Body of pancreas (tissue), 4 donors: ENCODE results near the gene FCRL5. TPM values are rescaled to one million over a fixed set of nuclear protein-coding genes. Genes with fewer than 3 reads are reported as not detected.

Source experiments
- ATAC-seq: fragments of 150-250 bp; one replicate; pipeline ENCODE4 v1.9.1; 2016
- DNase-seq, 4 donors: peaks; one replicate each; pipeline ENCODE4 v3.0.0-alpha.2; 2019
- H3K27ac ChIP-seq, 4 donors: fragments of 200-600 bp; sonication (generic); 1 replicate in 3 of 4; 2 replicates in 1 of 4; pipeline versions ENCODE4 v1.5.1 to v1.6.1; 2016 to 2019; ENCODE audit warnings: mild to moderate bottlenecking in 1 of 4, mixed read lengths in 1 of 4, moderate library complexity in 1 of 4
- H3K27me3 ChIP-seq, 2 donors: fragments of 200-600 bp; sonication (generic); one replicate each; pipeline ENCODE4 v1.6.0; 2016; ENCODE audit warnings: mild to moderate bottlenecking in 1 of 2
- H3K36me3 ChIP-seq, 2 donors: fragments of 200-600 bp; sonication (generic); replicated peaks in 1 of 2; 2 replicates each; pipeline ENCODE4 v1.5.1; 2016; ENCODE audit warnings: low read depth in 2 of 2; ENCODE audit not compliant: insufficient read depth in 1 of 2
- H3K4me1 ChIP-seq: fragments of 200-600 bp; sonication (generic); one replicate; pipeline ENCODE4 v1.6.0; 2016
- H3K4me3 ChIP-seq, 2 donors: fragments of 200-600 bp; sonication (generic); 1 replicate in 1 of 2; 2 replicates in 1 of 2; pipeline ENCODE4 v1.5.1; 2016 to 2019
- H3K9me3 ChIP-seq, 3 donors: fragments of 200-600 bp; sonication (generic); 1 replicate in 2 of 3; 2 replicates in 1 of 3; pipeline ENCODE4 v1.5.1; 2016
- CTCF ChIP-seq, 7 experiments: fragments of 450-650 bp in 4 of 7; fragments of 200-600 bp in 3 of 7; sonication (generic) in 3 of 7; IDR thresholded peaks; one replicate each; pipeline ENCODE4 v1.5.1; 2016 to 2019; ENCODE audit warnings: antibody characterized with exemption in 7 of 7
- POLR2A ChIP-seq, 3 donors: fragments of 450-650 bp; IDR thresholded peaks; one replicate each; pipeline ENCODE4 v1.6.1; 2016; ENCODE audit warnings: antibody characterized with exemption in 3 of 3, mild to moderate bottlenecking in 2 of 3
- WGBS, 2 donors: methylation state at CpG; one replicate each; pipeline ENCODE4 v1.1.5; 2017; 5-methylcytosine and 5-hydroxymethylcytosine counted together
- intact Hi-C: fragments of 100-400 bp; cut with DNase I; formaldehyde crosslinking; loops from one replicate; pipeline ENCODE4 v1.15.1; 2023
- total RNA-seq, 2 donors: library from RNA; depleted of rRNA; stranded (reverse); fragments of >200 nt; gene quantifications; one replicate each; pipeline ENCODE4 v1.1.0, GENCODE V29; 2016

FCRL5 gene
- under 1 TPM; 0.33 to 0.52 TPM for total RNA-seq

- Histone ChIP-seq H3K9me3 (no peaks in the 10 kb centered on the region), H3K4me3 (no peak within 1 kb of the TSS), H3K4me1 (no peaks in the 10 kb centered on the region), H3K27me3 (no peaks in the 10 kb centered on the region), H3K27ac (no peak within 1 kb of the TSS), H3K36me3 (no peaks in the 10 kb centered on the region)
- intact Hi-C loops: no loop called here
- DNase-seq: no peak
- TF ChIP-seq POLR2A (IDR thresholded peaks at IDR 0.05): no peak
- no peak for TF ChIP-seq CTCF (IDR thresholded peaks at IDR 0.05)
- no peak for ATAC-seq
- 64 to 67% methylated on average over 10 of the region's 10 CpGs for WGBS, 2 donors
Measured at GRCh38 chr1:157551694-157552693, at the start of gene FCRL5. Gene FCRL5, minus strand, starts transcription at chr1:157552515. Its CDS starts 153 bp downstream, at chr1:157552362.

GRCh38 chr1:157600236-157600635 is 47.9 kb upstream of the FCRL5 start:
- H3K4me1 ChIP-seq: no peaks in the 10 kb centered on the region
- no peak overlapping the region for H3K4me3 ChIP-seq
- ATAC-seq: no peak
- no peaks in the 10 kb centered on the region for H3K36me3 ChIP-seq
- DNase-seq: no peak
- no peaks in the 10 kb centered on the region for H3K9me3 ChIP-seq
- H3K27me3 ChIP-seq: no peaks in the 10 kb centered on the region
- TF ChIP-seq POLR2A (IDR thresholded peaks at IDR 0.05): no peak
- no peak for TF ChIP-seq CTCF (IDR thresholded peaks at IDR 0.05)
- intact Hi-C loops: no loop called here
- H3K27ac ChIP-seq: no peak overlapping the region
- WGBS, 2 donors: 30 to 40% methylated on average over 1 of the region's 1 CpG

GRCh38 chr1:157597959-157598667 is 45.8 kb upstream of the FCRL5 start, which contains the start of gene FCRL4:
Gene FCRL4, minus strand, starts transcription at chr1:157598085. Its CDS starts 141 bp downstream, at chr1:157597944.
- ATAC-seq (no peak), DNase-seq (no peak)
- TF ChIP-seq POLR2A (IDR thresholded peaks at IDR 0.05) (no peak), CTCF (IDR thresholded peaks at IDR 0.05) (no peak)
- no peaks in the 10 kb centered on the region for H3K27me3 ChIP-seq
- H3K9me3 ChIP-seq: no peaks in the 10 kb centered on the region
- no peaks in the 10 kb centered on the region for H3K36me3 ChIP-seq
- no peaks in the 10 kb centered on the region for H3K4me1 ChIP-seq
- 64 to 77% methylated on average over 2 of the region's 2 CpGs for WGBS, 2 donors
- intact Hi-C loops: no loop called here
- no peak within 1 kb of the TSS for H3K4me3 ChIP-seq
- no peak within 1 kb of the TSS for H3K27ac ChIP-seq

- ATAC-seq: no peak
- Histone ChIP-seq H3K36me3 (no peaks in the 10 kb centered on the region), H3K27me3 (no peaks in the 10 kb centered on the region), H3K9me3 (no peaks in the 10 kb centered on the region), H3K4me3 (no peak overlapping the region), H3K4me1 (no peaks in the 10 kb centered on the region), H3K27ac (no peak overlapping the region)
- no peak for DNase-seq
- WGBS, 2 donors: 68 to 77% methylated on average over 6 of the region's 6 CpGs
- intact Hi-C loops: no loop called here
- TF ChIP-seq POLR2A (IDR thresholded peaks at IDR 0.05) (no peak), CTCF (IDR thresholded peaks at IDR 0.05) (no peak)
Measured at GRCh38 chr1:157596384-157596783, 44.1 kb upstream of the FCRL5 start.
